SK-MEL-5 (cell line): Measurements from ENCODE around the gene G3BP1. TPM values are rescaled to one million over a fixed set of nuclear protein-coding genes. Genes with fewer than 3 reads are reported as not detected.
"Not testable (repeated sequence)": the region's sequence is repeated elsewhere in the genome, so short reads cannot be mapped to it uniquely, and the experiment has no call there.

Experiments
- DNase-seq: peaks from one replicate; pipeline ENCODE4 v3.0.0-alpha.2; 2016; ENCODE audit warnings: low read depth, low spot score
- in situ Hi-C: cut with HindIII; loops from 2 replicates; pipeline ENCODE4 v1.10.0; 2016; ENCODE audit warnings: low sequenced_read_pairs, high pct_unique_total_duplicates, low pct_unique_long_range_greater_than_20kb
- total RNA-seq: library from RNA; depleted of rRNA; stranded (reverse); fragments of >200 nt; shearing (Covaris generic); gene quantifications from 2 replicates; pipeline ENCODE4 v1.2.3, GENCODE V29; 2014

Gene G3BP1
- total RNA-seq, 1 experiment from 2014 or later: 280 TPM

- no peak for DNase-seq
- in situ Hi-C loops: no loop called here
These were observed 8.6 kb downstream of the G3BP1 start for GRCh38 chr5:151780348-151780747.

DNA sequence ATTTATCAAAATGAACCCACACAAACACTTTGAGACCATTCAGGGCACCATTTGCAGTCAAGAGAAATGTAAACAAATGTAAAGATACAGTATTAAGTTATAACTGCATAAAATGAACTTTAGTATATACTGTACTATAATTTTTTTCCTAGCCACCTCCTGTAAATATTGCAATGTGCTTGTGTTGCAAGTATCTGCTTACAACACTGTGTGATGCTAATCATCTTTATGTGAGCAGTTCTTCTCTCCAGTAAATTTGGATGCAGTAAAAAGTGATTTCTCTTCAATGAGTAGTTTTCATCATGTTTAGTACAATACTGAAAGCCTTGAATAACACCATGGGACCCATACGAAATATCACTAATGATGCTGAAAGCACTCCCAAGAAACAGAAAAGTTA, 9.4 kb downstream of the G3BP1 start:
- in situ Hi-C loops: no loop called here
- no peak for DNase-seq

DNA sequence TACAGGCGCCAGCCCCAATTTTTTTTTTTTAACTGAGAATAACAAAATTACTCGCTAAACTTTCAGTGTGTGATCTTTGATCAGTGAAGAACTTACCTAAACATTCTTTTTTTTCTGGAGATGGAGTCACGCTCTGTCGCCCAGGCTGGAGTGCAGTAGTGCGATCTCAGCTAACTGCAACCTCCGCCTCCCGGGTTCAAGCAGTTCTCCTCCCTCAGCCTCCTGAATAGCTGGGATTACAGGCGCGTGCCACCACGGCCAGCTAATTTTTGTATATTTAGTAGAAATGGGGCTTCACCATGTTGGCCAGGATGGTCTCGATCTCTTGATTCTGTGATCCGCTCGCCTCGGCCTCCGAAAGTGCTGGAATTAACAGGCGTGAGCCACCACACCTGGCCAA, 11.9 kb downstream of the G3BP1 start:
- DNase-seq, in situ Hi-C loops: not testable (repeated sequence)

GRCh38 chr5:151784141-151784540, 12.4 kb downstream of the G3BP1 start:
- in situ Hi-C loops: no loop called here
- no peak for DNase-seq

GRCh38 chr5:151786468-151786867, 14.7 kb downstream of the G3BP1 start:
- in situ Hi-C loops: no loop called here
- no peak for DNase-seq

DNA sequence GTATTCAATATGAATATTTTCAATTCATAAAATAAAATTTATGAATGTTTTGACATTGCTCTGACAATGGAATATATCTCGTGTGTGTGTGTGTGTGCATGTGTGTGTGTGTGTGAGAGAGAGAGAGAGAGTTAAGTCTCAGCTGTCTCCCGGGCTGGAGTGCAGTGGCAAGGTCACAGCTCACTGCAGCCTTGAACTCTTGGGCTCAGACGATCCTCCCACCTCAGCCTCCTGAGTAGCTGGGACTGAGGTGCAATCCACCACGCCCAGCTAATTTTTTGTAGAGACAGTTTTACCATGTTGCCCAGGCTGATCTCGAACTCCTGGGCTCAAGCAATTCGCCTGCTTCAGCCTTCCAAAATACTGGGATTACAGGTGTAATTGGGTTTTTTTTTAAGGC, 16.1 kb downstream of the G3BP1 start:
- in situ Hi-C loops: no loop called here

DNA sequence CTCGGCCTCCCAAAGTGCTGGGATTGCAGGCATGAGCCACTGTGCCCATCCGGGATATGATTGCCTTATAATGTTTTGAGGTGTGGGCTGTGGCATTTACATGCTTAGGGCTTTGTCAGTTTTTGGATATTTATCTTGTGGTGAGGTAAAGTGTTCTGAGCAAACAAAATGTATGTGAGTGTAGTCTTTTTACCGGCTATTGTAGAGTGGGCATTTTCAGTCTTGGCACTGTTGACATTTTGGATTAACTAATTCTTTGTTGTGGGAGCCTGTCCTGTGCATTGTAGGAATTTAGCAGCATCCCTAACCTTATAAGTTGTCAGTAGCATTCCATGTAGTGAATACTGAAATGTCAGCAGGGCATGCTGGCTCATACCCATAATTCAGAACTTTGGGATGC, 21.6 kb downstream of the G3BP1 start:
- in situ Hi-C loops: no loop called here
- no peak for DNase-seq

More for the DNA sequence above, 16.1 kb downstream of the G3BP1 start:
- no peak for DNase-seq

- no peak for DNase-seq
- in situ Hi-C loops: no loop called here
These were observed 23.7 kb downstream of the G3BP1 start for GRCh38 chr5:151795426-151795825.

- DNase-seq: no peak
- in situ Hi-C loops: no loop called here
These were observed 26.9 kb downstream of the G3BP1 start for GRCh38 chr5:151798674-151799073.

DNA sequence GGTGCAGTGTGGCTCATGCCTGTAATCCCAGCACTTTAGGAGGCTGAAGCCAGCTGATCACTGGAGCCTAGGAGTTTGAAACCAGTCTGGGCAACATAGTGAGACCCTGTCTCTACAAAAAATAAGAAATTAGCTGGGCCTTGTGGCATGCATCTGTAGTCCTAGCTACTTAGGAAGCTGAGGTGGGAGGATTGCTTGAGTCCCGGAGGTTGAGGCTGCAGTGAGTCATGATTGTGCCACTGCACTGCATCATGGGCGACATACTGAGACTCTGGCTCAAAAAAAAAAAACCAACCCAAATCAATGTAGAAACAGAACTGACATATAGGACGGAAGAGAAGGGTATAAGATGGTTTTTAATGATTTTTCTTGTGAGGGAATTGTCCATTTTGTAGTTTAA, 27.7 kb downstream of the G3BP1 start:
- in situ Hi-C loops: no loop called here
- no peak for DNase-seq

DNA sequence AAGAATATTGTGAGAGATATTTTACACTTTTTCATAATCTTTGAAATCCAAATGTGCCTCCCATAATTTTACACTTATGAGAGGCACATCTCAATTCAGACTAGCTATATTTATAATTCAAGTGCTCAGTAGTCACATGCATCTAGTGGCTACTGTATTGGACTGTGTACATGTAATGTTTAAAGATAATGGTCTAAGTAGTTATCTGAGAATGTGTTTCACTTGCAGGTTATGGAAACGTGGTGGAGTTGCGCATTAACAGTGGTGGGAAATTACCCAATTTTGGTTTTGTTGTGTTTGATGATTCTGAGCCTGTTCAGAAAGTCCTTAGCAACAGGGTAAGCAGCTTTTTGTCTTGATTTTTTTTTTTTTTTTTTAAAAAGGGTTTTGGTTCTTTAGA, 28.8 kb downstream of the G3BP1 start:
- no peak for DNase-seq
- in situ Hi-C loops: no loop called here

DNA sequence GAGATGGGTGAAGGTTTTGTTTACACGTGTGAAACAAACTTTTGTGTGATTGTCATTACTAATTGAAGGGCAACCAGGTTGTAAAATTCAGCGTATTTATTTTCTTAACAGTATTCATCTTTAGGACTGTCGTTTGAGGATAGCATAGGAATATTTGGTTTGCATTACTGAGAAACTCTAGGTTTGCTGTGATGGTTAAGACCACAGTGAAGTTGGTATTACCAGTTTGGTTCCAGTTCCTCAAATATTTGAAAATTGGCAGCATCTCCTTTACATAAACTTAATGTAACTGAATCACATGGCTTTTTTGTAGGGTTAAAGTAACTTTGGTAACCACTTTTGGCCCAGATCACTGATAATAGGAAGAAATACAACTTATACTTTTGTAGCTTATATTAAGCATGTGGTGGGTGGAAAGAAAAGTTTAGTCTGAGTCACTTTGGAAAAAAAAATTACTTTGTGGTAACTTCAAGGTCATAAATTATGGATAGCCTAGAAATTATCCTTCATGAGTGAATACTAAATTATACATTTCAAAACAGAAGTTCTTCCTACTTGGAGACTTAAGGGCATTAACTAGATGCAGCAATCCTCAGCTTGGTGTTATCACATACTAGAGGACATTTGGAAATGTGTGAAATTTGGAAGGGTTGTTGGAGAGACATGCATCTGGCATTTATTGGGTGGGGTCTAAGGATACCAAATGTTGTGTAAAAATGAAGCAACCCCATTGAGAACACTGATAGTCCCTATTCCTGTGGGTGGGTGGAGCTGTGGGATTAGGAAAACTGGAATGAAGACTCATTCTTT, 33.9 kb downstream of the G3BP1 start:
- in situ Hi-C loops: no loop called here
- DNase-seq: no peak

DNA sequence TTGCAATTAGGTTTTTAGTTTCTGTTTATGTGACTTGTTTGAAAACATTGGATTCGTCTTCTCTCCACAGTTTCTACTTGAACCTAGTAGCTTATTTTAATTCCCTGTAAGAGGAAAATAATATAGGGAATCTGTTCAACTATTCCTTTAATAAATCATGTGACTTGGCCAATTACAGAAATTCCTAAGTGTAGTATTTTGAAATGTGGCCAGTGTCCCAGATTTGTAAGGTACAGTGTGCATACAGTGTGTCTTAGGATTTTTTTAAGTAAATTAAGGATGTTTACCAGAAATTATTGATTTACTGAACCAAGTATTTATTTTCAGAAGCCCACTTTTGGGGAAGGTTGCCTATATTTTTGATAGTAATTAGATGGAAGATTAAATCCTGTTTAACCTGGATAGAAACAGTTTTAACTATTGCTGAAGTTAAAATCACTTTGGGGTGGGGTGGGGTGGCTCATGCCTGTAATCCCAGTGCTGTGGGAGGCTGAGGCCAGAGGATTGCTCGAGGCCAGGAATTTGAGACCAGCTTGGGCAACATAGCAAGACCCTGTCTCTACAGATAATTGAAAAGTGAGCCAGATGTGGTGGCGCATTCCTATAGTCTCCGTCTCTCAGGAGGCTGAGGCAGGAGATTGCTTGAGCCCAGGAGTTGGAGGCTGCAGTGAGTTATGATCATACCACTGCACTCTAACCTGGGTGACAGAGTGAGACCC, 36.9 kb downstream of the G3BP1 start:
- no peak for DNase-seq
- in situ Hi-C loops: no loop called here

DNA sequence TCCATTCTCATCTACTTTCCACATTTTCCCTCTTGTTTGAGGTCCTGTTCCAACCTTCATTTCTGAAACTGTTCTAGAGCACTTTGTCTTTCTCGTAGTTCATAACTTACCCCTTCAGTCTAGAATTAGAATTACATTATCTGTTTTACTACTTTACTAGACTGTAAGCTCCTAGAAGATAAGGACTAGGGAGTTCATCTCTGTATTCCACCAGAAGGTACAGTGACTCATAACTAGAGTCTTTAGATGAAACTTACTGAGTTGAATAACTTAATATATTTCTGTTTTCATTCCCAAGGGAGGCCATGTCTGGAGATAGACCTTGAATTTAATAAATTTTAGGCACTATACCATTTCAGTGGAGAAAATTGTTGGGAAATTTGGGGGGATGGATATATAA, 38.7 kb downstream of the G3BP1 start:
- DNase-seq: no peak
- in situ Hi-C loops: no loop called here

DNA sequence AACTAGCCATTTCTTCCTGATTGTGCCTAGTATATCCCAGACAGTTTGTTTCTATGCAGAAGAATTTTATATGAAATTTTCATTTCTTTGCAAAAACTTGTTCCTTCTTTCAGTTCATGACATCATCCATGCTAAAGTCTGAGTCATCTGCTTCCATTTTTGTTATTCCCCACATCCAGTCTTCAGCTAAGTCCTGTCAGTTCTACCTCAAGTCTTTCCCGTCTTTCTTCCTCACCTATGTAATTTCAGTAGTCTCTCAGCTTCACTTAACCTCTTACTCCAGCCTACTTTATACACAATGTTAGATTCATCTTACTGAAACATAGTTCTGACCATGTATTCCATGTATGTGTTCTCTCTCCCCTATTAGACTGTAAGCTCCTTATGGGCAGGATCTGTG, 39.1 kb downstream of the G3BP1 start:
- DNase-seq: no peak
- in situ Hi-C loops: no loop called here

- no peak for DNase-seq
- in situ Hi-C loops: no loop called here
These were observed 40.0 kb downstream of the G3BP1 start for GRCh38 chr5:151811593-151812321.

- no peak for DNase-seq
- in situ Hi-C loops: no loop called here
These were observed 41.1 kb downstream of the G3BP1 start for GRCh38 chr5:151812757-151813309.

DNA sequence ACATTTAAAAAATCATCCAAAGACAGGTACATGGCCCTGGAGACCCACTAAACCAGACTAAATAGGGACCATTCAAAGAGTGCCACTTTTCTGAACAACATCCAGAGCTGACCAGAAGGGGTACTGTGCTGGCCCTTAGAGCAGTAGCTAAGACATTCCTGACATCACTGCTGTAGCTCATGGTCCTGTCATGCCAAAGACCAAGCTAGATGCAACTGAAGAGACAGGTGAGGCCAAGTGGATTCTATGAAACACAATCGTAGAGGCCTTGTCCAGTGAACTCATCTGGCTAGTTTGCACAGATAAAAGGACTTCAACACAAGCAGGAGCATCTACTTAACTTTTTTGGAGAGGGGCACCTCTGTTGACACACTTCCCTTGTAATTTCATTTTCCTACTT, 43.3 kb downstream of the G3BP1 start:
- DNase-seq: no peak
- in situ Hi-C loops: no loop called here
